Left ventricle myocardium inferior (tissue), 1 donor: ENCODE measurements around the gene CSNK2A3. TPM values are rescaled to one million over a fixed set of nuclear protein-coding genes. Genes with fewer than 3 reads are reported as not detected.

Experiments
- DNase-seq: peaks from one replicate; pipeline ENCODE4 v3.0.0-alpha.2; 2020
- H3K27ac ChIP-seq: fragments of 200-600 bp; replicated peaks from 2 replicates; pipeline ENCODE4 v1.8.0; 2021
- H3K27me3 ChIP-seq: fragments of 200-600 bp; 2 replicates; pipeline ENCODE4 v1.8.0; 2021; ENCODE audit warnings: low read depth
- H3K36me3 ChIP-seq: fragments of 200-600 bp; 2 replicates; pipeline ENCODE4 v1.8.0; 2021
- H3K4me1 ChIP-seq: fragments of 200-600 bp; 2 replicates; pipeline ENCODE4 v1.8.0; 2021
- H3K4me3 ChIP-seq: fragments of 200-600 bp; 2 replicates; pipeline ENCODE4 v1.8.0; 2021; ENCODE audit warnings: mild to moderate bottlenecking, moderate library complexity
- H3K9me3 ChIP-seq: fragments of 200-600 bp; replicated peaks from 2 replicates; pipeline ENCODE4 v1.8.0; 2021
- intact Hi-C: fragments of 100-400 bp; cut with micrococcal nuclease; formaldehyde crosslinking; loops from one replicate; pipeline ENCODE4 v1.11.0; 2022
- total RNA-seq: library from RNA; stranded (reverse); fragmentation: NEBNext Ultra II Directional; extraction: Animal tissue kit (Norgen Biotek cat#: 25700); gene quantifications from one replicate; pipeline ENCODE4 v1.2.1, GENCODE V29; 2021
- TF ChIP-seq, protein P1 (sequence below): fragments of 200-600 bp; IDR thresholded peaks from 2 replicates; pipeline ENCODE4 v1.8.0; 2021; ENCODE audit warnings: antibody characterized with exemption, mild to moderate bottlenecking, borderline replicate concordance
- donor health status: DM: no; HTN: yes; CAD: no; lungs with severe emphysema.

The CSNK2A3 gene
- total RNA-seq, 1 donor from 2014 or later, result 1.4 TPM

DNA sequence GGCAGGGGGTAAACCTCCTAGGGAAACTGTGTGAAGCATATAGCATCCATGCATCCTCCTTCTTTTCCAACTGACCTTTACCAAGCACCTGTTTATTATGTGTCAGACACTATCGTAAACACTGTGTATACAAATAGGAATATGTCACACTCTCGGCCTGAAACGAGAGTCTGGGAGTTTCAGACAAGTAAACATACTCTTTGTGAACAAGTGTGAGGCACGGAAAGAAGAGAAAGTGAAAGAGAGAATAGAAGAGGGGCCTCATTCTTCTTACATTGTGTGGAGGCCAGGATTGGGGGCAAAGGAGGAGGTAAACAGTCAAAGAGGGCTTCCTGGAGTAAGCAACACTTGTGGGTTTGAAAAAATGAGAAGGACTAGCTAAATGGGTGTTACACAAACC lies 16.4 kb downstream of the CSNK2A3 start:
- DNase-seq, result no peak
- intact Hi-C loops, result no loop called here
- H3K4me3 ChIP-seq, result no peak overlapping the region
- H3K9me3 ChIP-seq, result no peaks in the 10 kb centered on the region
- peaks cover 28% of the 10 kb centered on the region for H3K36me3 ChIP-seq
- peaks cover 4% of the 10 kb centered on the region for H3K4me1 ChIP-seq
- H3K27ac ChIP-seq, result no peak overlapping the region
- no peaks in the 10 kb centered on the region for H3K27me3 ChIP-seq
- TF ChIP-seq, protein P1, sequence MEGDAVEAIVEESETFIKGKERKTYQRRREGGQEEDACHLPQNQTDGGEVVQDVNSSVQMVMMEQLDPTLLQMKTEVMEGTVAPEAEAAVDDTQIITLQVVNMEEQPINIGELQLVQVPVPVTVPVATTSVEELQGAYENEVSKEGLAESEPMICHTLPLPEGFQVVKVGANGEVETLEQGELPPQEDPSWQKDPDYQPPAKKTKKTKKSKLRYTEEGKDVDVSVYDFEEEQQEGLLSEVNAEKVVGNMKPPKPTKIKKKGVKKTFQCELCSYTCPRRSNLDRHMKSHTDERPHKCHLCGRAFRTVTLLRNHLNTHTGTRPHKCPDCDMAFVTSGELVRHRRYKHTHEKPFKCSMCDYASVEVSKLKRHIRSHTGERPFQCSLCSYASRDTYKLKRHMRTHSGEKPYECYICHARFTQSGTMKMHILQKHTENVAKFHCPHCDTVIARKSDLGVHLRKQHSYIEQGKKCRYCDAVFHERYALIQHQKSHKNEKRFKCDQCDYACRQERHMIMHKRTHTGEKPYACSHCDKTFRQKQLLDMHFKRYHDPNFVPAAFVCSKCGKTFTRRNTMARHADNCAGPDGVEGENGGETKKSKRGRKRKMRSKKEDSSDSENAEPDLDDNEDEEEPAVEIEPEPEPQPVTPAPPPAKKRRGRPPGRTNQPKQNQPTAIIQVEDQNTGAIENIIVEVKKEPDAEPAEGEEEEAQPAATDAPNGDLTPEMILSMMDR, result no peak

DNA sequence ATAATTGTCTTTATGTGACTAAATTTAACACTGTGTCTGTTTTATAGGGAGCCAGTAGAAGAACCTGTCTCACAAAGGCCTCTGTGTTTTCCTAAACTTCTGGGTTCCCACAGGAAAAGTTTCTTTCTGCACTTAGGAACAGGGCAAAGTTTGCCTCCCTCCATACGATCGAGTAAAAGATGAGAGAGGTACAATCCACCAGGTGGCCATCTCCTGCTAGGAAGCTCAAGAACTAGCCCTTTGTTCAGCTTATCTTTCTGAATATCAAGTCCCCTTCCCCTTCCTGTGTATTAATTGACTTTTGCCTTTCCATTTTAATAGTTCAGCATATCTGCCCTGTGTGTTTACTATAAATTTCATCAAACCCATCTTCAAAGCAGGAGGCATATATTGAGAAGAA lies 18.0 kb downstream of the CSNK2A3 start:
- peaks cover 31% of the 10 kb centered on the region for H3K36me3 ChIP-seq
- intact Hi-C loops, result no loop called here
- H3K4me3 ChIP-seq, result no peak overlapping the region
- no peak for DNase-seq
- TF ChIP-seq, protein P1, result no peak
- no peaks in the 10 kb centered on the region for H3K9me3 ChIP-seq
- peaks cover 4% of the 10 kb centered on the region for H3K4me1 ChIP-seq
- H3K27me3 ChIP-seq, result no peaks in the 10 kb centered on the region
- no peak overlapping the region for H3K27ac ChIP-seq

DNA sequence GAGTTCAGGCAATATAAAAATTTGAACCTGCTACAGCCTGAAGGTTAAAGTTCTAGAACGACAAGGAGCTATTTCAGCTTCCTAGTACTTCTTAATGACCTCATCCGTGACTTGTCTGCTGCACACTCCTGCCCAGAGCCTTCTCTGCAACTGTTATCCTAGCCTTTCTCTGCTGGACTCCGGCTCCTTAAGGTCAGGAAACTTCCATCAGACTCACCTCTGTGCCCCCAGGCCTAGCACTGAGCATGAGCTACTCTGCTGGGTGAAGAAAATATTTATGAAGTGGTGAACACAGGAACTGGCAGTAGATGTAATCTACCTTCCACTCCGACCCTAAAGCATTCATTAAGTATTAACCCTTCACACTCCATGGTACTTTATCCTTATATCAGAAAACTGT lies 18.4 kb downstream of the CSNK2A3 start:
- H3K36me3 ChIP-seq, result peaks cover 31% of the 10 kb centered on the region
- TF ChIP-seq, protein P1, result no peak

DNA sequence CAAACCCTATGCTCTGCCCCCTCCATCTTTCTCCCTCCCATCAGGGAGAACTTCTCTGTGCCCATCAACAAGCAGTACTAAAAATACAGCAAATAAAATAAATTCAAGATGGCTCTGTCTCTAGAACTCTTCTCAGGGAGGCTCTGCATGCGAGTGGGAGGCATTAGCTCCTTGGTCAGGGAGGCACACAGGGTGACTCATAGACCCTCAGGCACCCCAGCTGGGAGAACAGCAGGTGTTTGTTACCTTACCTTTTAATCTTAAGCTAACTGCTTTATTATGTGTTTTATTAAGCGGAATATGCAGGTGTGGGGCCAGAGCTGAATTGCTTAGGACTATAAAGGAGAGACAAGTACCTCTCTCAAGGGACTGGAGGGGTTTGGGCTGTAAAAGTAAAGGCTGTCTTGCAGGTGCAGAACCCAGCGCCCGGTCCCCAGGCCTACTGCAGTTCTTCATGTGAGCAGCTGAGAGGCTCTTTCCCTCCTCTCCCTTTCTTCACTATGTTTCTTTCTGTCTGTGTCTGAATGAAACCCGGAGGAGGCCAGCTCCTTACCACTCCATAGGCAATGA lies 20.8 kb downstream of the CSNK2A3 start:
- H3K27me3 ChIP-seq, result no peaks in the 10 kb centered on the region
- H3K36me3 ChIP-seq, result peaks cover 50% of the 10 kb centered on the region
- intact Hi-C loops, result no loop called here

More for the DNA sequence above, 18.4 kb downstream of the CSNK2A3 start:
- intact Hi-C loops, result no loop called here
- Histone ChIP-seq H3K27me3 (no peaks in the 10 kb centered on the region), H3K9me3 (no peaks in the 10 kb centered on the region), H3K4me3 (no peak overlapping the region), H3K27ac (no peak overlapping the region), H3K4me1 (peaks cover 1% of the 10 kb centered on the region)
- DNase-seq, result no peak

DNA sequence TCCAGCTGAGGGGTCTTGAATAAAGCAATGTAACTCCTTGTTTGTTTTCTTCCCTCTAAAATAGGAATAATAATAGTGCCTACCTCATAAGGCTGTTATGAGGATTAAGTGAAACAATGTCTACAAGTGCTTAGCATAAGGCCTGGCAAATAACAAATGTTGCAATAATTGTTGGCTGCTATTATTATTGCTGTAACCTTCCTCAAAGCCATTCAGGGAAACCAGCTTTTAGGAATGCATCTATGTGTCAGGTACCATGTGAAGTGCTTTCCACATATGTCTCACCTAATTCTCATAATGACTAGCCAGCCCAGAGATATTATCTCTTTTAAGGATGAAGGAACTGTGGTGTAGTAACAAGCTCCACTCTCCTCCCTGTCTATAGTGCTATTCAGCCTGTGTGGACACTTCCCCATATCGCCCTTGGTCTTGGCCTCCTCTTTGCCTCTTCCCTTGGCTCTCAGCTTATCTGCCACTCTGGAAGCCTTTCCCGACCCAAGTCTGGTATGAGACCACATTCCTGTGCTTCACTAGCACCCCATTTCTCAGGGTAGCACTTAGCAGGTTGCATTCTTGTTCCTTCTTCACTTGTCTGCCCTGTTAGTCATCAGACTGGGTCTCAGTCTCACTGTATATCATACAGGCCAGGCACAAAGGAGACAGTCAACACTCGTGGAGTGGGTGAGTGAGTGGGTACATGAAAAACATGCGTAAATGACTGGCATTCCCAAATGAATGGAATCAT lies 23.8 kb downstream of the CSNK2A3 start:
- Histone ChIP-seq H3K4me1 (no peaks in the 10 kb centered on the region), H3K27me3 (no peaks in the 10 kb centered on the region), H3K36me3 (peaks cover 67% of the 10 kb centered on the region), H3K9me3 (no peaks in the 10 kb centered on the region), H3K27ac (no peak overlapping the region), H3K4me3 (no peak overlapping the region)
- intact Hi-C loops, result no loop called here
- TF ChIP-seq, protein P1, result no peak
- DNase-seq, result no peak

More for the DNA sequence above, 20.8 kb downstream of the CSNK2A3 start:
- no peak for DNase-seq
- Histone ChIP-seq H3K4me1 (no peaks in the 10 kb centered on the region), H3K9me3 (no peaks in the 10 kb centered on the region), H3K27ac (no peak overlapping the region), H3K4me3 (no peak overlapping the region)
- TF ChIP-seq, protein P1, result no peak
